ENCODE measurements around the gene PPP1R12C. TPM values are rescaled to one million over a fixed set of nuclear protein-coding genes. Genes with fewer than 3 reads are reported as not detected.

Gene PPP1R12C
- total RNA-seq, 1 donor from 2014 or later: 48.4 TPM

DNA sequence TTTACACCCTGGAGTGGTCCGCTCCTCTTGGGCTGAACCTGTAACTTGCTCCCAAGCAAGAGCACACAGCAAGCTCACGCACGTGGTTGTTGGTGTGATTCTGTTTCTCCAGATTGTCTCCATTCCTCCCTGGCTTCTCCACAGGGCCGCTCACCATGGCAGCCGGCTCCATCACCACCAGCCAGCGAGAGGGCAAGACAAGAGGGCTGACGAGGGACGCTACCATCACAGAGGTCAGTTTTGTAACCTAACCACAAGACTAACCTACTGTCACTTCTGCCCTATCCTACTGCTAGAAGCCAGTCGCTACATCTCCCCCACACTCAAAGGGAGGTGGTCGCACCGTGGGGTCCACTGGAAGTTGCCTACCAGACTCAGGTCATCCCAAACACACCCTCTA, 74.7 kb downstream of the PPP1R12C start:
- DNase-seq: no peak

- DNase-seq: no peak
Measured at GRCh38 chr19:55042344-55042678, 75.1 kb downstream of the PPP1R12C start.

- DNase-seq: no peak
Measured at GRCh38 chr19:55041627-55042343, 75.7 kb downstream of the PPP1R12C start.

DNA sequence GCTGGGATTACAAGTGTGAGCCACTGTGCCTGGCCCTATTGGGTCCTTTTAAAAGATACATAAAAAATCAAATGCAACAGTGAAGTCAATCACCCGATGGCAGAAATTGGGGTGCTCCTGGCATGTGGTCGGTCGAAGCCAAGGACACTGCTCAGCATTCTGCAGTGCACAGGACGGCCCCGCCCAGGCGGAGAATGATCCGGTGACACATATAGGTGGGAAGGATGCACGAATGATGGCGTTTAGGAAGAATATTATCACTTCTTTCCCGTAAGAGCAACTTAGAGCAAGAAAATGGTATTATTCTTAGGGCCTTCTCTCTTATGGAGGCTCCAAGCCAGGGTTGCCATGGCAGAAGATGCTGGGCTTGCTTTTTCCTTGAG, 76.2 kb downstream of the PPP1R12C start:
- DNase-seq: no peak

Small RNA genes lying within 50 kb of the gene (small RNA-seq; reads per million reads assigned to genes)
- not detected for gene MIR7975 (ENCODE audit: low replicate concordance)
- gene RF01210 (ENCODE audit: low replicate concordance): not detected

Other genes starting within 250 kb of the PPP1R12C start
- 2.6 TPM for gene FCAR, start 243.4 kb downstream of the PPP1R12C start, total RNA-seq
- not detected for gene NCR1, start 211.5 kb downstream of the PPP1R12C start, total RNA-seq
- not detected for gene NLRP7, start 170.1 kb downstream of the PPP1R12C start, total RNA-seq
- gene NLRP2, start 151.3 kb downstream of the PPP1R12C start, total RNA-seq: 7.3 TPM
- gene GP6, start 79.4 kb downstream of the PPP1R12C start, total RNA-seq: 0.21 TPM
- 36.2 TPM for gene RDH13, start 54.5 kb downstream of the PPP1R12C start, total RNA-seq
- 76.8 TPM for gene EPS8L1, start 41.8 kb downstream of the PPP1R12C start, total RNA-seq
- 338 TPM for gene TNNT1, start 31.6 kb upstream of the PPP1R12C start, total RNA-seq
- 1.7 TPM for gene TNNI3, start 40.1 kb upstream of the PPP1R12C start, total RNA-seq
- gene DNAAF3, start 49.0 kb upstream of the PPP1R12C start, total RNA-seq: 0.51 TPM
- not detected for gene SYT5, start 62.7 kb upstream of the PPP1R12C start, total RNA-seq
- gene PTPRH, start 91.9 kb upstream of the PPP1R12C start, total RNA-seq: 3.9 TPM
- 0.72 TPM for gene TMEM86B, start 111.1 kb upstream of the PPP1R12C start, total RNA-seq
- gene PPP6R1, start 141.4 kb upstream of the PPP1R12C start, total RNA-seq: 33.4 TPM
- gene HSPBP1, start 162.5 kb upstream of the PPP1R12C start, total RNA-seq: 27.5 TPM
- 5.0 TPM for gene BRSK1, start 166.4 kb upstream of the PPP1R12C start, total RNA-seq
- gene TMEM150B, start 207.7 kb upstream of the PPP1R12C start, total RNA-seq: not detected
- 13.3 TPM for gene KMT5C, start 222.2 kb upstream of the PPP1R12C start, total RNA-seq
- gene COX6B2, start 237.1 kb upstream of the PPP1R12C start, total RNA-seq: 0.72 TPM
- not detected for gene GARIN5B, start 245.6 kb upstream of the PPP1R12C start, total RNA-seq

Measured in tongue (tissue), 3 donors.